HG03196 (cell line): ENCODE measurements around the gene VPS37C.
A peak's percentile ranks its signal among the peaks of the same experiment; 100 is the strongest.
"Not testable (repeated sequence)": the region's sequence is repeated elsewhere in the genome, so short reads cannot be mapped to it uniquely, and the experiment has no call there.

Source experiments
- ATAC-seq: cut with Tn5 transposase; IDR thresholded peaks from one replicate; pipeline ENCODE4 v1.9.1; 2021; ENCODE audit not compliant: unreplicated experiment

The VPS37C gene

DNA sequence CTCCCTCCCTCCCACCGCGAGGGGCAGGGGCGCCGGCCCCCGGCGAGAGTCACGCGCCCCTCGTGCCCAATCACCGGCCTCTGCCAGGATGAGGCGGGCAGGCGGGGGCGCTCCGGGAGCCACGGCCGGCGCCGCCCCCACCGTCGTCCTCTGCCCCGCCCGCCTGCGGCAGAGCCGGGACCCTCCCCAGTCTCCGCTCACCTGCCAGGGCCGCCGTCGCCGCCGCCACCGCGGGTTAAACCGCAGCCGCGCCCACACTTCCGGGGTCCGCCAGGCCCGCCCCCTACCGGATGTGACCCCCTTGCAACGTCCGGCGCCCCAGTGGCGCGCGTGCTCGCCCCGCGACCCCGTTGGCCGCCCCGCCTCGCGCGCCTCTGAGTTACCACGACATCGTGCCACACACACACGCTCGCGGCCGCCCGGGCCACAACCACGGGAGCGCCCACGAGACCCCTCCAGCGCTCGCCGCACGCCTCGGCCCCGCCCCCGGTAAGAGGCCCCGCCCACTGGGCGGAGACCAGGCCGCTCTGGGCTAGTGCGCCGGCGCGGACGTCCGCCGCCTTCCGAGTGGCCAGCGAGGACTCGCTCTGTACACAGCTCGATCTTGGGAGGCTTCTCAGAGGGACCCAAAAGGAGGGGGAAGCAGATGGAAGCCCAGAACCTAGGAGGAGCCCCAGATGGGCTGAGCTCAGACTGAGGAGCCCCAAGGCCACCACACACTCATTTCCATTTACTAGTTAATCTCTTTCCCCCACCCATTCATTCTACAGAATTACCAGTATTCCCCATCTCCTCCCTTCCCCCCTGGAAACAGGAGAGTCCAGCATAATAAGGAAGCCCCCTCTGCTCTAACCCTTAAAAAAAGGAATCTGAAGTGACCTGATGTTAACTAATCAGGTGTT lies at the start of gene VPS37C:
Gene VPS37C, minus strand, starts transcription at position 237 of the 902 bp plus-strand sequence. CDS start 22,597 bp downstream, outside the sequence.
- peak; percentile 79 for ATAC-seq

DNA sequence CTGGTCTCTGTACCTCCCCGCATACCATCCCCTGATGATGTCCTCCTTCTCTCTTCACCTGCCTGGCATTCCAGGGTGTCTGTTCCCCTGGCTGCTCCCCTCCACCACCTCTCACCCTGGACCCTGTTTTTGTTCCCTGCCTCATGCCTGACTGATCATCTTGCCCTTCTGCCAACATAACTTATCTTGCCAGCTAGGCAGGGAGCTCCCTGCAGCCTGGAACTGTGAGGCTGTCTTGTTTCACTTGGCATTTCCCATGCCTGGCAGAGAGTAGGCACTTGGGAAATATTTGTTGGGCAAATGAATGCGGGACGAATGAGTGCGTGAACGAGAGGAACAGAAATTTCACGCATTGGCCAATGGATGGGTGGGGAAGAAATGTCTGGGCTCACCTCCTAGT lies 49.4 kb upstream of the VPS37C start:
- ATAC-seq: not testable (repeated sequence)

DNA sequence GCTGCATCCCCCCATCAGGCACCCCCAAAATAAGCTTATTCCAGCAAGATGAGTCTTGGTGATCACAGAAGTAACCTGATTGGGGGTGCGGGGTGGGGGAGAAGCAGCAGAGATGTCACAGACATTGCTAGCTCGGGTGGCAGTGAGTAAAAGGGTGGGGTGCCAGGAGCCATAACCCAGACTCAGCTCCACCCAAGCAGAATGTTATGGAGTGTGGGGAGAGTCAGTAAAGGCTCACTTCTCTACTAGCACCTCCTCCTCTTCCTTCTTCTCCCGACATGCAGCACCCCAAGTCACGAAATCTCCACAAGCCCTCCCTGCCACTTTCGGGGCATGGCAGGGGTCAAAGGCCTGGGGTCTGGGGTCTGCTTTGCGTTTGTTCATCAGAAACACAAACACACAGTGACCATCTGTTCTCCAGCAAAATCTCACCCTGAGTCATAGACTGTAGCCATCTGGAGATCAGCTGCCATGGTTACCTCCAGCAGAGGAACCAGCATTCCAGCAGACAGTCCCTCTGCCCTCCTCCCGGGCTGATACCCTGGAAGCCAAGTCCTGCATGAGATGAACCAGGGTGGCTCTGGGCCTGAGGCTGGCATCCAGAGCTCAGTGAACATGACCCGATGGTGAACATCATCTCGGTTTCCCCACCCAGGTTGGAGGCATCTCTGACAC lies 46.5 kb upstream of the VPS37C start:
- not testable (repeated sequence) for ATAC-seq

DNA sequence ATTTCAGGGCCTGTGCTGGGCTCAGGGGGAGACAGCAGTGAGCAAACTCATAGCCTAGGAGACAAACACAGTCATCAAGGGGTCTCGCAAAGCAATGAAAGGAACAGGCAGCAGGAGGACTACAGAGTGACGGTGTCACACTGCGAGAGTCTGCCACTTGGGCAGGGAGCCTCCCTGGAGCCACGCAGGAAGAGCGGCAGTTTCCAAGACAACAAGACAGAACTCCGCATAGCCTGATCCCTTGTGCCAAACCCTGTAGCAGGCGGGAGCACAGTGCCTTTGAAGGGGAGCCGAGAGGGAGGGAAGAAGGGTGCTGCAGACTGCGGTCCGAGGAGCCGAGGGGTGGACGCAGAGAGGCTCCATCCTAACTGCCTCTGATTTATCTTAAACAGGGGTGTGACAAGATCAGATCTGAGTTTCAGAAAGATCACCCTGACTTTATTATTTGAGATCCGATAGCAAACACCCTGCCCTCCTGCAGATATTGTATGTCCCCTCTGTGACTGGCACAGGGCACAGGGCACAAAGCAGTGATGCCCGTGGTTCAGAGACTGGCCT lies 43.4 kb upstream of the VPS37C start:
- not testable (repeated sequence) for ATAC-seq

DNA sequence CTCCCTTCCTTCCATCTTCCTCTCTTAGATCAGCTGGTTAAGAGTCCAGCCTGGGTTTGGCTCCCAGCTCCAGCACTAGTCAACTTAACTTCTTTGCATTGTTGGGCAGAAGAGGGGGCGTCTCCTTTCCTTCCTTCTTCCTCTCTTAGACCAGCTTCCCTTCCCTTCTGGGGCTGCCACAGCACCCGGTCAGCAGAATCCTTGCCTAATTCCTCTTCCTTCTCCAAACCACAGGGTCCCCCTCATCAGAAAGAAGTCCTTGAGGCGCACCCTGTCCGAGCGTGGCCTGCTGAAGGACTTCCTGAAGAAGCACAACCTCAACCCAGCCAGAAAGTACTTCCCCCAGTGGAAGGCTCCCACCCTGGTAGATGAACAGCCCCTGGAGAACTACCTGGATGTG lies 42.6 kb upstream of the VPS37C start:
- ATAC-seq: not testable (repeated sequence)

DNA sequence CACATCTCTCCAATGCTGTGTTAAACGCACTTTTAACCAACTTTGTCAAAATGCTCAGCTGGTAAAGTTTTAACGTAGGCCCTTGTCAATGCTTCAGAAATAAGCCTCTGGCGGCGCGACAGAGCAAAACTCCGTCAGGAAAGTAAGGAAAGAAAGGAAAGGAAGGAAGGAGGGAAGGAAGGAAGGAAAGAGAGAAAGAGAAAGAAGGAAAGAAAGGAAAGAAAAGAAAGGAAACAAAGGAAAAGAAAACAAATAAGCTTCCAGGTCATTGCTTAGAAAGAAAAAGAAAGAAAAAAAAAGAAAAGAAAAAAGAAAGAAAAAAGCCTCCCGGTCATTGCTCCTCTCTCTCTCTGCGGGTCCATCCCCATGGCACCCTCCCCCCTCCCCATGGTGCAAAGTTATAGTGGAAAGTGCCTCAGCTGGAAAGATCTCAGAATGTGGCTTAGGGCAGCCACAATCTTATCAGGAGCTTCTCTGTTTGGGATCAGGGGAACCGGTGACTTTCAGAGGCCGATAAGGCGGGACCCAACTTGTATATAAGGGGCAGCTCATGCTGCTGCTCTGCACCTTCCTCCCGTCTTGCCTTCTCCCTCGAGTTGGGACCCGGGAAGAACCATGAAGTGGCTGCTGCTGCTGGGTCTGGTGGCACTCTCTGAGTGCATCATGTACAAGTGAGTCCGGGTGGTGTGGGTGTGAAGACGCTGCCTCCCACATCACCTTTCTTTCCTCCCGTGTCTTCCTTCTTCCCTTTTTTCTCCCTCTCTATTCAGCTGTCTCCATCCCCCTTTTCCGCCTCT lies 41.9 kb upstream of the VPS37C start, which contains the start of gene PGA3:
Gene PGA3, plus strand, starts transcription at position 566 of the 797 bp plus-strand sequence. Its CDS starts 50 bp downstream, at position 616.
- not testable (repeated sequence) for ATAC-seq

DNA sequence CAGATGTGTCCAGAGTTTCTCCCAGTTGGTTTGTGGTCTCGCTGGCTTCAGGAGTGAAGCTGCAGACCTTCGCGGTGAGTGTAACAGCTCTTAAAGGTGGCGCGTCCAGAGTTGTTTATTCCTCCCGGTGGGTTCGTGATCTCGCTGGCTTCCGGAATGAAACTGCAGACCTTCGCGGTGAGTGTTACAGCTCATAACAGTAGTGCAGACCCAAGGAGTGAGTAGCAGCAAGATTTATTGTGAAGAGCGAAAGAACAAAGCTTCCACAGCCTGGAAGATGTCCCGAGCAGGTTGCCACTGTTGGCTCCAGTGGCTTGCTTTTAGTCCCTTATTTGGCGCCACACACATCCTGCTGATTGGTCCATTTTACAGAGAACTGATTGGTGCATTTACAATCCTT lies 40.2 kb upstream of the VPS37C start:
- no peak for ATAC-seq

DNA sequence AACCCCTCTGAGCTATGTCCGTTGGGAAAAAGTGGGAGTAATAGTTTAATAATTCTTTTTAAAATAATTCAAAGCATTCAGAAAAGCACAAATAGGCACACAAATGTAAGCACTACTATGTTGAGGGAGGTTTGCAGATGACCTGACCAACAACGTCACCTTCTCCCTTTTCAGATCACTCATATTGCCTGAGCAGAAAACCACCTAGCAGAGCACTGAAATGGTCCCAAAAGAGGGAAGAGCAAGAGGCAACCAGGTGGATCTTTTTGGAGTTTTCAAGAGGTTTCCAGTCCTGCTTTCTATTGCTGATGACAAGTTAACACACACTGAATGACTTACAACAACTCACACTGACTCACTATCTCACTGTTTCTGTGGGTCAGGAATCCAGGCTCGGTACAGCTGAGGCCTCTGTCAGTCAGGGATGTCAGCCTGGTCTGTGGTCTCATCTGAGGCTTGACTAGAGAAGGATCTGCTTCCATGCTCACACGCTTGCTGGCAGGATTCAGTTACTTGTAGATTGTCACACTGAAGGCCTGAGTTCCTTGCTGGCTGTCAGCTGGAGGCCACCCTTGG lies 37.8 kb upstream of the VPS37C start:
- no peak for ATAC-seq

DNA sequence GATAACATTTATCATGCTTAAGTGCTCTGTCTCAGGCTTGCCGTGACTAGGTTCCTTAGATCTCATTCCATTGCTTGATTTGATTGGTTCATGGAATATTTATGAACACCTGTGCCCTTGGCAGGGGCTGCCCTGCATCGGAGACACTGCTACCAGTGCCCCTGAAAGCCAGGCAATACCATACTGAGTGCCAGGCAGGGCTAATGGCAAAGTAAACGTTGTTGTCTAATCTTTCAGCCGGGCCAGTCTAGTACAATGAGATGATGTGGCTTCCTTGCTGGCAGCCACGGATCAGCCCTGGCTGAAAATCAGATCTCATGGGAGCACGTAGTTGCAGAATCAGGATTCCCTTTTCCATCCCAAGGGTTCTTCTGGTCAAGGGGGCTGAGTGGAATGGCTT lies 37.1 kb upstream of the VPS37C start:
- no peak for ATAC-seq

DNA sequence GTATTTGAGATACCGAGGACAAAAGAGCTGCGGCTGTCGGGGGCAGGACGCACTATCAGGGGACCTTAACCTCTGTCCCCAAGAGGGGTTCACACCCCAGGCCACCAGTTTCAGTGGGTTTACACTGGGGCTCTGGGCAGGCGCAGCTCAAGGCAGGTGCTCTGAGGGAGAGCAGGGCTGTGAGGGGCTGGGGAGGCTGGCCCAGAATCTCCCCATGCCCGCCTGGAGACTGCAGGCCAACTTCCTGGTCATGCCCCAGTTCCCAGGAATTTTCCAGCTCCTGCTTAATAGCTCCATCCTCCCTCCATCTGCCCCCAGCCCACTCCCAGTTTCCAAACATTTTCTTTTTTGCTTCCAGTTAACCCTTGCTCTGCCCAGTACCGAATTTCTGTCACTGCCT lies 34.5 kb upstream of the VPS37C start:
- ATAC-seq: no peak

DNA sequence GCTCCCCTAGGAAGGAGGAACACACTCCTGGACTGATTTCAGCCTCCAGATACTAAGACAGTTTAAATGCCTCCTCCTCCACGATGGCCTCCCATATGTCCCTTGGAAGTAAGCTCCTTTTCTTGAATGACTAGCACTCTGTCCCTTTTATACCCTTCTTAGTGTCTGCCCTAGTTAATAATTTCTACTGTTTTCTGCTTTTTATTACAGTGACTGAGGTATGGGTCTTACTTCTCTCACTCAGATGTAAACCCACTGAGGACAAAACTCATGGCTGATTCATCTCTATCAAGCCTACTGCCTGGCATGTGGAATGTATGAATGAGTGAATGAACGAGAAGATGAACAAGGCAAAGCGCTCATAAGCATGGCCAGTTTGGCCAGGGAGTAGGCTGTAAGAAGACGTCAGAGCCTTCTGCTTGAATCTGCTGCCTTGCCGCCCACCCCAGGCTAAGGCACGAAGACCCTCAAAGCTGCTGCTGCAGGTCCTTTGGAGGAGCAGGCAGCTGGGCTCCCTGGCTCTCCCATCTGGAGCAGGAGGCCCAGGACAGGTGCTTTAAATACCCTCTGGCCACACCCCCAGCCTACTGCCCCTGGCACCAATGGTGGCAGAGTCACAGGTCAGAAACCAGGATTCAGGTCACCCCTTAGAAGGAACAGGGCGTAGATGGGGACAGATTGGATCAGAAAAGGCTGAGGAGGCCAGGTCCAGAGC lies 33.9 kb upstream of the VPS37C start:
- ATAC-seq: no peak

DNA sequence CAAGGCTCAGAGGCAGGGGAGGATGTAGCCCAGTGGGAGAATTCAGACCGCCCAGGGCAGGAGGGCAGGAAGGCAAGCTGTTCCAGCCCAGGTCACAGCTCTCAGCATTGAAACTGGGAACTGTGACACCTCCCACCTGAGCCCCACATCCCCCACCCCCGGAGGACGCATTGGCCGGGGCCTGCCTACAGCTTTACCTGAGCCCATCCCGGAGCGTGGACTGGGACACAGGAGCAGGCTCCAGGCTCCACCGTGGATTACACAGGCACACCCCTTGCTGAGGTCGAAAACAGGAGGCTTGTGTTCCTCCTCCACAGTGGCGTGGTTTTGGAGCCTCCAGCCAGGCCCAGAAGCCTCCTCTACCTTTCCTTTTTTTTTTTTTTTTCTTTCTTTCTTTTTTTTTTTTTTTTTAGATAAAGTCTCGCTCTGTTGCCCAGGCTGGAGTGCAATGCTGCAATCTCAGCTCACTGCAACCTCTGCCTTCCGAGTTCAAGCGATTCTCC lies 33.0 kb upstream of the VPS37C start:
- no peak for ATAC-seq

DNA sequence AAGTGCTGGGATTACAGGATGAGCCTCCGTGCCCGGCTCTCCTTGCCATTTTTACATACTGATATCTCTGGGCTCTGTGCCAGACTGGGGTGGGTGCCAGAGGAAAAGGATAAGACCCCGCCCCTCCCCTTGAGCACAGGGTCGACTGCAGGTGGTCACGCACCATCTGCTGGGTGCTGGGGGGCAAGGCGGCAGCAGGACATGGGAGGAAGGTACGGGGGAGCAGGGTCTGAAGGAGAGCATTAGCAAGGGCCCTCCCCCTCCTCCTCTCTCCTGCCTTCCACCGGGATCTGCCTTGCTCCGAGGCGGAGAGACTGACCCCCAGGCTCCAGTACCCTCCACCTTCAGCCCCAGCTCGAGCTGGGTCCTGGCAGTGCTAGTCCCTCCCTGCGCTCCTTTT lies 32.4 kb upstream of the VPS37C start:
- no peak for ATAC-seq

DNA sequence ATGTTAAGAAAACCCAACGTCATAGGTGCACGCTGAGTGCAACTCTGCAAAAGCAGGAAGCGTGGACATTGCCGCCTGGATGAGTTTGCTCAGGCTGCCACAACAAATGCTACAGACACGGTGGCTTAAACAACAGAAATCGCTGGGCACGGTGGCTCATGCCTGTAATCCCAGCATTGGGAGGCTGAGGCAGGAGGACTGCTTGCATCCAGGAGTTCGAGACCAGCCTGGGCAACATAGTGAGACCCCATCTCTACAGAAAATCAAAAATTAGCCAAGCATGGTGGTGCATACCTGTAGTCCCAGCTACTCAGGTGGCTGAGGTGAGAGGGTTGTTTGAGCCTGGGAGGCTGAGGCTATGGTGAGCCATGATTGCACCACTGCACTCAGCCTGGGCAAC lies 28.7 kb upstream of the VPS37C start:
- ATAC-seq: no peak

DNA sequence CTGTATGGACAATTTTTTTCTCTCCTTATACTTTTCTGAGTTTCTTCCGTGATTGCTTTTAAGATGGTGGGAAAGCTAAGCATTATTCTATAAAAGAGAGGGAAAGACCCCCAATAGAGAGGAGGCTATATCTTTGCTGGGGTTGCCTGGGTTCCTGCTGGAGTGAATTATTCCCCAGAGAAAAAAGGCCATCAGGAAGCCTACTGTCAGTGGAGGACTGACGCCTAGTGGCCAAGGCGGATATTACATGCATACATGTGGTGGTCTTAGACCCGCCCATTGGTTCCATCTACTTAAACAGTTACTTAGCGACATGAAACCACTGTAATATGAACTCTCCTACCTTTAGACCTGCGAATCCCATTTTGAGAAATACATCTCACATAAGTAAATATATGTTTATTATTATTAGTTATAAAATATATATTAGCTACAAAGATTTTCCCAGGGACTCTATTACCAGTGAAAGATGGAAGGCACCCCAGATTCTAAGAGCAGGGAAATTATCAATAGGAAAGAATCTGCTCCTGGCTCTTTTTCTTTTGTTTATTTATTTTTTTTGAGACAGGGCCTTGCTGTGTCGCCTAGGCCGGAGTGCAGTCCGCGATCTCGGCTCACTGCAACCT lies 26.4 kb upstream of the VPS37C start:
- ATAC-seq: no peak

DNA sequence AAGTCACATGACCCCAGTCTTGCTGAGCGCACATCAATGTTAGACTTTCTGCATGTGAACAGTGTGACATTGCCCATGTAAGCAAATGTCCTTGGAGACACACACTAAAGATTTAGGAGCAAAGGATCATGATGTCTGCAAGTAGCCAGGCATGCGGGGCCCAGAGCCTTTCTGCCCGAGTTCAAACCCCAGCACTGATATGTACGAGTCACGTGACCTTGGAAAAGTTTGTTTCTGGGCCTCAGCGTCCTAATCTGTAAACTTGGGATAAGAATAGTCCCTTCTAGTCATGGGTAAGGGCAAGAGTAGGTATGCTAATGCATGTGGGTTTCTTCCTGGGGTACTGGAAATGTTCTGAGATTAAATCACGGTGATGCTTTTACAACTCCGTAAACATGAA lies 25.3 kb upstream of the VPS37C start:
- ATAC-seq: no peak

DNA sequence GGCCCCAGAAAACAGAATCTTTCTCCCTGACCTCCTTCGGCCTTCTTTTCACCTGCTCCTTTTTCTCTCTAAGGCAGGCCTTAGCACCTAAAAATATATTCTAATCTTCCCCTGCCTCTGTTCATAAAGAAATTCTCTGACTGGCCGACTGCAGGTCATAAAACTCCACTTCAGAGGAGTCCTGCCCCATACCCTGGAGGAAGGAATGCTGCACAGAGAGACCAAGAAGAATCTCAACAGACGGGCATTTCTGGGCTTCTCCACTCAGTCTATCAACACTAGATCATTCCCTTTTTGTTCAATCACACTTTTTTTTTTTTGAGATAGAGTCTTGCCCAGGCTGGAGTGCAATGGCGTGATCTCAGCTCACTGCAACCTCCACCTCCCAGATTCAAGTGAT lies 22.4 kb upstream of the VPS37C start:
- ATAC-seq: no peak

DNA sequence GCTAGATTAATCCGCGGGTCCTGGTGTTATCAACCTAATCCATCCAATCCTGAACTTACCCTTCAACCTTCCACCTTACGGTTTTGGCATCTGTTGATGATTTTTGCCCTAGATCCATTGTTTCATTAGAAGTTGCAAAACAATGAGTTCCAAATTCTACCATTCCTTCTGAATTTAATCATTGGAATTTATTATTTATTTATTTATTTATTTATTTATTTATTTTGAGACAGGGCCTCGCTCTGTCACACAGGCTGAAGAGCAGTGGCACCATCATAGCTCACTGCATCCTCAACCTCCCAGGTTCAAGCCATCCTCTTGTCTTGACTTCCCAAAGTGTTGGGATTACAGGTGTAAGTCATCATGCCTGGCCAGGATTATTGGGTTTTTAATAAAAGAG lies 20.3 kb upstream of the VPS37C start:
- ATAC-seq: no peak

DNA sequence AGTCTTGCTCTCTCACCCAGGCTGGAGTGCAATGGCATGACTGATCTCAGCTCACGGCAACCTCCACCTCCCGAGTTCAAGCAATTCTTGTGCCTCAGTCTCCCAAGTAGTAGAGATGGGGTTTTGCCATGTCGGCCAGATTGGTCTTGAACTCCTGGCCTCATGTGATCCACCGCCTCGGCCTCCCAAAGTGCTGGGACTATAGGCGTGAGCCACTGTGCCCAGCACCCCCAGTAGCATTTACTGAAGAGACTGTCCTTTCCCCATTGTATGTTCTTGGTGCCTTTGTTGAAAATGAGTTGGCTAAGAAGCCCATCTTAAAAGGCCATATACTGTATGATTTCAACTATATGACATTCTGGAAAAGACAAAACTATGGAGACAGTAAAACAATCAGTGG lies 19.0 kb upstream of the VPS37C start:
- not testable (repeated sequence) for ATAC-seq
